IPS-15b (cell line): ENCODE results near the gene BPIFB2.

Experiments
- H3K27me3 ChIP-seq: one replicate; pipeline ENCODE4 v1.6.1; 2013; ENCODE audit warnings: low read length; ENCODE audit not compliant: control insufficient read depth, insufficient read depth
- H3K36me3 ChIP-seq: one replicate; pipeline ENCODE4 v1.6.1; 2013; ENCODE audit warnings: low read length; ENCODE audit not compliant: control insufficient read depth, insufficient read depth
- H3K4me1 ChIP-seq: one replicate; pipeline ENCODE4 v1.6.1; 2013; ENCODE audit warnings: mild to moderate bottlenecking, low read length; ENCODE audit not compliant: control insufficient read depth, insufficient read depth
- H3K4me3 ChIP-seq: one replicate; pipeline ENCODE4 v1.5.1; 2013; ENCODE audit warnings: low read depth, low read length
- H3K9ac ChIP-seq: one replicate; pipeline ENCODE4 v1.6.1; 2013; ENCODE audit warnings: low read depth, mild to moderate bottlenecking, low read length
- H3K9me3 ChIP-seq: one replicate; pipeline ENCODE4 v1.6.1; 2013; ENCODE audit warnings: mild to moderate bottlenecking, low read length; ENCODE audit not compliant: control insufficient read depth, insufficient read depth

Gene BPIFB2

GRCh38 chr20:33022289-33022688 is 14.8 kb downstream of the BPIFB2 start:
- H3K36me3 ChIP-seq: no peaks in the 10 kb centered on the region
- H3K9ac ChIP-seq: no peak overlapping the region
- no peak overlapping the region for H3K4me3 ChIP-seq
- H3K4me1 ChIP-seq: no peaks in the 10 kb centered on the region
- H3K27me3 ChIP-seq: no peaks in the 10 kb centered on the region
- no peaks in the 10 kb centered on the region for H3K9me3 ChIP-seq

GRCh38 chr20:33022694-33023438 is 15.4 kb downstream of the BPIFB2 start:
- Histone ChIP-seq H3K9me3 (no peaks in the 10 kb centered on the region), H3K27me3 (no peaks in the 10 kb centered on the region), H3K4me1 (no peaks in the 10 kb centered on the region)

GRCh38 chr20:33023439-33024242 is 16.1 kb downstream of the BPIFB2 start:
- H3K9me3 ChIP-seq: no peaks in the 10 kb centered on the region
- no peaks in the 10 kb centered on the region for H3K27me3 ChIP-seq
- no peak overlapping the region for H3K9ac ChIP-seq
- no peaks in the 10 kb centered on the region for H3K4me1 ChIP-seq
- H3K4me3 ChIP-seq: no peak overlapping the region
- no peaks in the 10 kb centered on the region for H3K36me3 ChIP-seq

More at GRCh38 chr20:33022694-33023438, 15.4 kb downstream of the BPIFB2 start:
- no peaks in the 10 kb centered on the region for H3K36me3 ChIP-seq
- no peak overlapping the region for H3K4me3 ChIP-seq
- H3K9ac ChIP-seq: no peak overlapping the region

- Histone ChIP-seq H3K27me3 (no peaks in the 10 kb centered on the region), H3K9me3 (no peaks in the 10 kb centered on the region), H3K9ac (no peak overlapping the region), H3K36me3 (no peaks in the 10 kb centered on the region), H3K4me3 (no peak overlapping the region), H3K4me1 (no peaks in the 10 kb centered on the region)
Observed at GRCh38 chr20:33024243-33024560, 16.7 kb downstream of the BPIFB2 start.

GRCh38 chr20:33024609-33025317 is 17.3 kb downstream of the BPIFB2 start:
- no peaks in the 10 kb centered on the region for H3K27me3 ChIP-seq

GRCh38 chr20:33025318-33025876 is 17.9 kb downstream of the BPIFB2 start:
- Histone ChIP-seq H3K9me3 (no peaks in the 10 kb centered on the region), H3K36me3 (no peaks in the 10 kb centered on the region), H3K9ac (no peak overlapping the region), H3K27me3 (no peaks in the 10 kb centered on the region), H3K4me3 (no peak overlapping the region), H3K4me1 (no peaks in the 10 kb centered on the region)

More at GRCh38 chr20:33024609-33025317, 17.3 kb downstream of the BPIFB2 start:
- Histone ChIP-seq H3K9ac (no peak overlapping the region), H3K4me3 (no peak overlapping the region), H3K36me3 (no peaks in the 10 kb centered on the region), H3K4me1 (no peaks in the 10 kb centered on the region), H3K9me3 (no peaks in the 10 kb centered on the region)

GRCh38 chr20:33026072-33026778 is 18.7 kb downstream of the BPIFB2 start:
- H3K27me3 ChIP-seq: no peaks in the 10 kb centered on the region
- no peaks in the 10 kb centered on the region for H3K9me3 ChIP-seq
- H3K4me1 ChIP-seq: no peaks in the 10 kb centered on the region
- H3K36me3 ChIP-seq: no peaks in the 10 kb centered on the region
- H3K4me3 ChIP-seq: no peak overlapping the region
- no peak overlapping the region for H3K9ac ChIP-seq

GRCh38 chr20:33026779-33027759 is 19.6 kb downstream of the BPIFB2 start:
- no peak overlapping the region for H3K4me3 ChIP-seq
- H3K9me3 ChIP-seq: no peaks in the 10 kb centered on the region
- H3K36me3 ChIP-seq: no peaks in the 10 kb centered on the region
- H3K4me1 ChIP-seq: no peaks in the 10 kb centered on the region
- no peaks in the 10 kb centered on the region for H3K27me3 ChIP-seq
- no peak overlapping the region for H3K9ac ChIP-seq

GRCh38 chr20:33027769-33028751 is 20.6 kb downstream of the BPIFB2 start:
- H3K36me3 ChIP-seq: no peaks in the 10 kb centered on the region
- no peaks in the 10 kb centered on the region for H3K9me3 ChIP-seq
- H3K27me3 ChIP-seq: no peaks in the 10 kb centered on the region
- no peak overlapping the region for H3K9ac ChIP-seq
- no peaks in the 10 kb centered on the region for H3K4me1 ChIP-seq
- no peak overlapping the region for H3K4me3 ChIP-seq

- Histone ChIP-seq H3K4me3 (no peak overlapping the region), H3K9ac (no peak overlapping the region), H3K4me1 (no peaks in the 10 kb centered on the region), H3K36me3 (no peaks in the 10 kb centered on the region), H3K27me3 (no peaks in the 10 kb centered on the region), H3K9me3 (no peaks in the 10 kb centered on the region)
Observed at GRCh38 chr20:33028875-33029274, 21.4 kb downstream of the BPIFB2 start.
